DMS79 treated with DMSO at 0.1 percent for 48 hours (cell line): ENCODE measurements around the gene CSNK1G1.

Experiments
- DNase-seq: peaks from one replicate; lab custom pipeline; 2025; lab: John Stamatoyannopoulos, UW

The CSNK1G1 gene

GRCh38 chr15:64191971-64192830, 163.8 kb downstream of the CSNK1G1 start:
- DNase-seq, result no peak

DNA sequence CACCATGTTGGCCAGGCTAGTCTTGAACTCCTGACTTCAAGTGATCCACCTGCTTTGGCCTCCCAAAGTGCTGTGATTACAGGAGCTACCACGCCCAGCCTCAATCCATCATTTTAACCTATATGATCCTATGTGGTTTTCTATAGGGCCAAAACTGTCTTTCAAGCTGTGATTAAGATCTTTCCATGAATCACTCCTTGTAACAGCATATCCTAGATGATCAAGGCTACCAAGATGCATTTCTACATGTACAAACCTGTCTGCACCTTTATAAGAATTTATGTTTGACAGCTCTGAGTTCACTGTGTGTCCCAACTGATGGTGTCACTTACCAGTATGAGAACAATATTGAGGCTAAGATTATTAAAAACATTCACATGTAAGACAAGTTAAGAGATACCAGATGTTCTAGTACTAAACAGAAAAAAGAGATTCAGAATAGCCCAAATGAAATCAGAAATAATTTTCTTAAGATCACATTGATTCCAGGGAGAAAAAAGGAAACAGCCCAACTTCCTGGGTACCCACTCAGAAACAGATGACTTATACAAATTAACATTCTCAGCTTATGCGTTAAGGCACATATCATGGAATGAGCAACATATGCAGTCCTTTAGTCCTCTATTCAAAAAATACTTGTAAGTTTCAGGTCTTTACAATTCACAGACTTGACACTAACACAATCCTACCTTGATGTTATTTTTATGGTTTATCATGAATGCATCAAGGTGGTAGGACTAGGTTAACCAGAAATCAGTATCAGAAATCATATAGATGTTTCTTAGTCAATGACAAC, 168.4 kb downstream of the CSNK1G1 start:
- no peak for DNase-seq

DNA sequence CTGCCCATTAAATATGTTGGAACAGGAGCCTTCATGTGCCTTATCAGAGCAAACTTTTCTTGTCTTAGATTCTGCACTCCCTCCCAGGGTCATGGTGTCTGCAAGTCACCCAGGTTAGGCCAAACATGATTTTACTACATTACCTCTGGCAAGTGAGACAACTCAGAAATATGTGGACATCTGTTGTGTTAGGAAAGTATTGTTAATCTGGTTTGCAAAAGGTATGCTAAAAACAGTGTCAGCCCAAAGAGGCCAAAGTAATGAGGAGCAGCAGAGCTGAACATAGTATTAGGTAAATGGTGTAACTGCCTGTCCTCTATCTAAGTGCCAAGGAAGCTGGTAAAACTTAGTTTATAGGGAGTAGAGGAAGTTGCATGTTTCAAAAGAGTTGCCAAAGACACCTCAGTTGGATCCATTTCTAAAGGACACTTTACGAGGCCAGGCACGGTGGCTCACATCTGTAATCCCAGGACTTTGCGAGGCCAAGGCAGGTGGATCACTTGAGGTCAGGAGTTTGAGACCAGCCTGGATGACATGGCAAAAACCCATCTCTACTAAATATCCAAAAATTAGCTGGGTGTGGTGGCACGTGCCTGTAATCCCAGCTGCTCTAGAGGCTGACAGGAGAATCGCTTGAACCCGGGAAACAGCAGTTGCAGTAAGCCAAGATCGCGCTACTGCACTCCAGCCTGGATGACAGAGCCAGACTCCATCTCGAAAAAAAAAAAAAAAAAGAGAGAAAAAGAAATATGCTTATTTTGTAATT, 170.6 kb downstream of the CSNK1G1 start:
- DNase-seq, result no peak

DNA sequence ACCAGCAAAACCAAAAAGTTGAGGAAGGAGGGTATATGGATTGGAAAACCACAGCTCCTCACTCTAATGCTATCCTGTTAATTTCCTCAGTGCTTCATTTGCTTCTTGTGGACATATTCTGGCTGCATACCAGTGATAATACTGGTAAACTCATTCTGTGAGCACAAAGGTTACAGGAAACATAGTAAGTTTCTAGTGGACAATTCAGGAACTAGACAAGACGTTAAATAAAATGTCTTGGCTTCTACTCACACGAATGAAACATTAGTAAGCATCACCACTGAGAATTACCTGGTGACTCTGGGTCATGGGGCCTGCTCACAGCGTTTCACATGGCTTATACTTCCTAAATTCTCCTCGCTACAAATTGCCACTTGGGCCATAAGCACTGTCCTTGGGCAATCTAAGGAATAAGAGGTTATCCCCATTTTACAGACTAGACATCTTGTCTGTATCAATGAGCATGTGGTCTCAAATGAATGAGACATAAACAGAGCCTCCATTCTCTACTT, 173.1 kb downstream of the CSNK1G1 start:
- no peak for DNase-seq

DNA sequence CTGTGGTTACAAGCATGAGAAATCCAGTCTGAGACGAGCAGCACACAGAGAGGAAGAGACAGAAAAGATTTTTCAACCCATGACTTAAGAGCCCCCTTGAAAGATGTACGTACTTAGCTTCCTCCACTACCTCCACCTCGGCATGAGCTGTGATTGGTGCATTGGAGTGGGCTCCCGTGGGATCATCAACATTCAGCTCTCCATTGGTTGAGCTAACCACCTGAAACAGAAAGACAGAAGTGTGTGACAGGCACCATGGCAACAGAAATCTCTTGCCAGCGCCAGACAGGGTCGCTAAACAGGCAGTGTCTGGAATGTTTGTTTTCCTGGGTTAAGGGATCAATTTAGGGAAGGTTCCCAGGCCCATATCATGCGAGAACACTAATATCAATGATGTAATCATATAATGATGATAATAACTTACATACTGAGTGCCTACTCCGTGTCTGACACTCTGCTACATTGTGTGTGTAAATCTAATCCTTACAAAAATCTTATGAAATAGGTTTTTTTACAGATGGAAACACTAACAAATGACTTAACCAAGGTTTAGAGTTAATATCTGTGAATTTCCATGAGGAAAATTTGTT, 175.6 kb downstream of the CSNK1G1 start:
- DNase-seq, result peak; percentile 68

GRCh38 chr15:64166102-64166890, 189.7 kb downstream of the CSNK1G1 start:
- no peak for DNase-seq

GRCh38 chr15:64164436-64164835, 191.5 kb downstream of the CSNK1G1 start:
- DNase-seq, result no peak

GRCh38 chr15:64163659-64164362, 192.2 kb downstream of the CSNK1G1 start:
- DNase-seq, result no peak

GRCh38 chr15:64162869-64163658, 192.9 kb downstream of the CSNK1G1 start, which contains the start of gene PPIB:
PPIB (minus strand) TSS chr15:64163022; CDS start chr15:64162986, 36 bp downstream.
- peak; percentile 73 for DNase-seq

DNA sequence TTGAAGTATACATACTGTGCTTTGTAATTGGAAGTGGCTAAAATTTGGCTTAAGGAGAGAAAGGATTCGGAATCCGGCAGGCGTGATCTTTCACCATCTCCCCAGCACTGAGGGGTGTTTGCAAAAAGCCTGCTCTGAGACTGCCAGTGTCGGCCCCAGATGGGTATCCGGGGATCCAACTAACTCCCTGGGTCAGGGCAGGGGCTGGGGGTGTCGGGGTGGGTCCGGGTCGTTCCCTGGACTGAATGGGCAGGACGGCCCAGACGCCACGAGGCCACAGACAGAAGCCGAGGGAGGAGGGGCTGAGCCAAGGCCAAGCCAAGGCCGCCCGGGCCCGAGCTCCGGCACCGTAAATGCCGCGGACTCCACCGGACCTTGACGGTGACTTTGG, 193.5 kb downstream of the CSNK1G1 start:
- DNase-seq, result no peak

DNA sequence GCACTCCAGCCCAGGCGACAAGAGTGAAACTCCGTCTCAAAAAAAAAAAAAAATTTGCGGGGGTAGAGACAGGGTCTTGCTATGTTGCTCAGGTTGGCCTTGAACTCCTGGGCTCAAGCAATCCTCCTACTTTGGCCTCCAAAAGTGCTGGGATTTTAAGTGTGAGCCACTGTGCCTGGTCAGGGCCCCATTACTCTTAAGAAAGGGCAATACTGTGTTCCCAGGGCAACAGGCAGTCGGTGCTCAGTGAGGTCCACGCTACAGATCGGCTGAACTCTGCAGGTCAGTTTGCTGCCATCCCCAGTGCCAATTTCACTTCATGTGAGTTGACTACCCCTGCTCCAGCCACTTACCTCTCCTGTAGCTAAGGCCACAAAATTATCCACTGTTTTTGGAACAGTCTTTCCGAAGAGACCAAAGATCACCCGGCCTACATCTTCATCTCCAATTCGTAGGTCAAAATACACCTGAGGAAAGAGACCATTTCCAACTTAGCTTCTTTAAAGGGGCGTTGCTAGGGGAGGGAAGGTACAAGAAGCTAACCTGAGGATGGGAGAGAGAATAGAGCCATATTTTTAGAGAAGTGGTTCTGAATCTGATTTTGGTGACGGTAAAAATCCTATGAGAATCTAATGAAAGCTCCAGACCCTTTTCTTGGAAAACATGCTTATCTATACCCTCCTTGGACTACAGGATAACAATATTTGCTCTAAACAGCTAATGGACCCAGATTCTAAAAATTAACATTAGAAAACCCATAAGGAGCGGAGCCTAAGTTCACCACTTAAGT, 194.1 kb downstream of the CSNK1G1 start:
- DNase-seq, result no peak

GRCh38 chr15:64158363-64159134, 197.4 kb downstream of the CSNK1G1 start:
- no peak for DNase-seq

GRCh38 chr15:64157599-64158125, 198.3 kb downstream of the CSNK1G1 start:
- no peak for DNase-seq

DNA sequence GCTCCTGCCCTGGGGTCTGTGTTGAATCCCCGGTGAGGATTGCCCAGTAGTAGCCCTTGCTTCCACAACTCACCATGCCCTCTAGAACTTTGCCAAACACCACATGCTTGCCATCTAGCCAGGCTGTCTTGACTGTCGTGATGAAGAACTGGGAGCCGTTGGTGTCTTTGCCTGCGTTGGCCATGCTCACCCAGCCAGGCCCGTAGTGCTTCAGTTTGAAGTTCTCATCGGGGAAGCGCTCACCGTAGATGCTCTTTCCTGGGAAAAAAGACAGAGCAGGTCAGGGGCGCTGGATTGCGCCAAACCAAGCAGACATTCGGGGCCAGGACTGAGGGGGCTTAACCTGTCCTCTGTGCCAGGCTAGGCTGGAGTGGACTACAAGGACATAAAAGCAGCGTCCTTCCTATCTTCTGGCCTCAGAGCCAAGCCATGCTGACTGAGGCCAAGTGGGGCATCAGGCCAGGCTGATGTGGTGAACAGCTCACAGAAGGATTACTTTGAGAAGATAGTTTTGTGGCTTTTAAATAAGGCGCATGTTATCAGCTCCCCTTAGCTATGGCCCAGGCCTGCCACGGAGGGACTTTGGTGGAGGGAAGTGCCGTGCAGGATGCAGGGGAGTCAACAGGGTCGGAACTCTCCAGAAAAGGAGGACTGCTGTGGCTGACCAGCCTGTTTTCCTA, 199.2 kb downstream of the CSNK1G1 start:
- no peak for DNase-seq

GRCh38 chr15:64155802-64156651, 199.9 kb downstream of the CSNK1G1 start:
- DNase-seq, result no peak
